Panc1 (cell line): Measurements from ENCODE around the gene S100A10.

Experiments used
- POLR2AphosphoS5 ChIP-seq: IDR thresholded peaks from 2 replicates; pipeline ENCODE4 v1.6.1; 2012; ENCODE audit warnings: mild to moderate bottlenecking, low read depth, low read length, moderate library complexity
- REST ChIP-seq, 2 experiments: IDR thresholded peaks; 2 replicates each; pipeline ENCODE4 v1.6.1; 2011 to 2012; ENCODE audit warnings: low read depth in 2 of 2, control low read depth in 1 of 2, low read length in 1 of 2, mild to moderate bottlenecking in 1 of 2, moderate library complexity in 1 of 2; ENCODE audit not compliant: insufficient read depth in 1 of 2
- SIN3A ChIP-seq: IDR thresholded peaks from 2 replicates; pipeline ENCODE4 v1.6.1; 2012; ENCODE audit warnings: low read depth, mild to moderate bottlenecking, low read length, moderate library complexity, borderline replicate concordance; ENCODE audit not compliant: insufficient read depth
- TCF7L2 ChIP-seq: IDR thresholded peaks from 2 replicates; pipeline ENCODE4 v1.6.1; 2011; ENCODE audit warnings: mild to moderate bottlenecking, low read depth, low read length, inconsistent platforms
- TF ChIP-seq, protein P1 (sequence below): fragments of 450-650 bp; IDR thresholded peaks from 2 replicates; pipeline ENCODE4 v1.5.1; 2017; ENCODE audit warnings: mild to moderate bottlenecking

GRCh38 chr1:152002960-152003359 lies 9.3 kb upstream of the S100A10 start:
- TF ChIP-seq, protein P1, sequence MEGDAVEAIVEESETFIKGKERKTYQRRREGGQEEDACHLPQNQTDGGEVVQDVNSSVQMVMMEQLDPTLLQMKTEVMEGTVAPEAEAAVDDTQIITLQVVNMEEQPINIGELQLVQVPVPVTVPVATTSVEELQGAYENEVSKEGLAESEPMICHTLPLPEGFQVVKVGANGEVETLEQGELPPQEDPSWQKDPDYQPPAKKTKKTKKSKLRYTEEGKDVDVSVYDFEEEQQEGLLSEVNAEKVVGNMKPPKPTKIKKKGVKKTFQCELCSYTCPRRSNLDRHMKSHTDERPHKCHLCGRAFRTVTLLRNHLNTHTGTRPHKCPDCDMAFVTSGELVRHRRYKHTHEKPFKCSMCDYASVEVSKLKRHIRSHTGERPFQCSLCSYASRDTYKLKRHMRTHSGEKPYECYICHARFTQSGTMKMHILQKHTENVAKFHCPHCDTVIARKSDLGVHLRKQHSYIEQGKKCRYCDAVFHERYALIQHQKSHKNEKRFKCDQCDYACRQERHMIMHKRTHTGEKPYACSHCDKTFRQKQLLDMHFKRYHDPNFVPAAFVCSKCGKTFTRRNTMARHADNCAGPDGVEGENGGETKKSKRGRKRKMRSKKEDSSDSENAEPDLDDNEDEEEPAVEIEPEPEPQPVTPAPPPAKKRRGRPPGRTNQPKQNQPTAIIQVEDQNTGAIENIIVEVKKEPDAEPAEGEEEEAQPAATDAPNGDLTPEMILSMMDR, result no peak
- TF ChIP-seq TCF7L2 (no peak), REST (IDR thresholded peaks at IDR 0.05; ENCODE audit: insufficient read depth in 1 of 2, low read depth in 2 of 2, low read length in 1 of 2) (no peak), POLR2AphosphoS5 (no peak), SIN3A (no peak)
